Stomach smooth muscle (tissue), 2 donors: ENCODE data around the gene DPF3.

Experiments
- H3K27ac ChIP-seq: one replicate; pipeline ENCODE4 v1.7.0; 2013; ENCODE audit warnings: mild to moderate bottlenecking, low read length, inconsistent platforms
- H3K27me3 ChIP-seq, 2 donors: one replicate each; pipeline ENCODE4 v1.7.0; 2013; ENCODE audit warnings: low read length in 2 of 2; ENCODE audit not compliant: insufficient read depth in 2 of 2, control insufficient read depth in 1 of 2
- H3K36me3 ChIP-seq, 2 donors: one replicate each; pipeline ENCODE4 v1.7.0; 2013; ENCODE audit warnings: low read length in 2 of 2; ENCODE audit not compliant: control insufficient read depth in 2 of 2, insufficient read depth in 2 of 2
- H3K4me1 ChIP-seq: one replicate; pipeline ENCODE4 v1.7.0; 2013; ENCODE audit warnings: low read length; ENCODE audit not compliant: control insufficient read depth, insufficient read depth
- H3K4me3 ChIP-seq, 2 donors: one replicate each; pipeline ENCODE4 v1.7.0; 2013; ENCODE audit warnings: low read length in 2 of 2
- H3K9ac ChIP-seq, 2 donors: one replicate each; pipeline ENCODE4 v1.7.0; 2013; ENCODE audit warnings: low read length in 2 of 2, mild to moderate bottlenecking in 1 of 2
- H3K9me3 ChIP-seq, 2 donors: one replicate each; pipeline ENCODE4 v1.7.0; 2013; ENCODE audit warnings: low read length in 2 of 2; ENCODE audit not compliant: control insufficient read depth in 2 of 2
- donor health status: healthy.
- donor health status: Pancreatic carcinoma.

Gene DPF3

DNA sequence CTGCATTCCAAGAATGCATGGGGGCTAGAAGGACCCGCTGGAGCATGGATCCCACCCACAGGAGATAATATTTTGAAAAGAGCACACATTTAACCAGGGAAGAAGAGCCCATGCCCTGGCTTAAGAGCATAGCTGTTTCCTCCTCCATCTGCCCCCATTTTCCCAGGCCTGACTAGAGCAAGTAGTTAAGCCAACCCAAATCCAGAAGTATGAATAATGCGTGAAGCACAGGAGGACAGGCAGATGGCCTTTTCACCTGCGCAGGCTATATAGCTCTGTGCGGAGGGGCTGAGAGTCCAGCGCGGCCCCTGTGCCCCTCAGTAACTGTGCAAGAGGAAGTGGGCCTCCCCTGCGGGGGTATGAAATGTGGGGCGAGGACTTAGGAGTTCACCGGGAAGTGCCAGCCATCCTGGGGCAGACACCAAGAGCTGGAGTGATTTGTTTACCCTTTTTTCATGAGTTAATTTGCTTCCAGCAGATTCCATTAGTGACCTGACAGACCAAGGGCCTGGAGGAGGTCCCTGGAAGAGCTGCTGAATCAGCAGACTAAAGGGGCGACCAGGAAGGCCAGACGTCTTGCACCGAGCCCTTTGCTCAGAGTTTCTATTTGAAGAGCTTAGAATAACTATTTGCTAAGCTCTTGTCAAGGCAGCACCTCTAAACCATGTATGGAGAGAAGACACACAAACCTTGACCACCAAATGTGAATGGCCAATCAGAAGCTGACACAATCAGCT lies 37.2 kb downstream of the DPF3 start:
- H3K4me3 ChIP-seq = no peak overlapping the region
- no peaks in the 10 kb centered on the region for H3K4me1 ChIP-seq
- no peak overlapping the region for H3K9ac ChIP-seq
- no peak overlapping the region for H3K27ac ChIP-seq
- H3K36me3 ChIP-seq = no peaks in the 10 kb centered on the region
- no peaks in the 10 kb centered on the region for H3K27me3 ChIP-seq
- H3K9me3 ChIP-seq = no peaks in the 10 kb centered on the region

DNA sequence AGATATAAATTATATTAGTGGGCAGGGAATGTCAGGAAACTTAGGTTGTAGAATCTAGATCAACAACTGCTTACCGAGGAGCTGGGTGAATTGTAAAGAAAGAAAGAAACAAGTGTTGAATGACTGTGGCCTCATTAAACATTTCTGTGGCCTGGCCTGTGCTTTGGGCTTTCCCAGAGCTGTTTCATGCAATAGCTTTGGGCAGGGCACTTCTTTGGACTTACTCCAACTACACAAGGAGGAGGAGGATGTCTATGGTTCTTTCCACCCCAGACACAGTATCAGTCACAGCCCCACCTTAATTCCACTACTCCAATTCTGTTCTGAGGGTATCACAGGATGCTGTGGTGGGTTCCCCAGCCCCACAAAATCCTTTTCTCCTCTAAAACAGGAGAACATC lies 38.0 kb downstream of the DPF3 start:
- H3K27ac ChIP-seq = no peak overlapping the region
- no peaks in the 10 kb centered on the region for H3K27me3 ChIP-seq
- no peak overlapping the region for H3K9ac ChIP-seq
- no peak overlapping the region for H3K4me3 ChIP-seq
- H3K4me1 ChIP-seq = no peaks in the 10 kb centered on the region
- no peaks in the 10 kb centered on the region for H3K9me3 ChIP-seq
- no peaks in the 10 kb centered on the region for H3K36me3 ChIP-seq

DNA sequence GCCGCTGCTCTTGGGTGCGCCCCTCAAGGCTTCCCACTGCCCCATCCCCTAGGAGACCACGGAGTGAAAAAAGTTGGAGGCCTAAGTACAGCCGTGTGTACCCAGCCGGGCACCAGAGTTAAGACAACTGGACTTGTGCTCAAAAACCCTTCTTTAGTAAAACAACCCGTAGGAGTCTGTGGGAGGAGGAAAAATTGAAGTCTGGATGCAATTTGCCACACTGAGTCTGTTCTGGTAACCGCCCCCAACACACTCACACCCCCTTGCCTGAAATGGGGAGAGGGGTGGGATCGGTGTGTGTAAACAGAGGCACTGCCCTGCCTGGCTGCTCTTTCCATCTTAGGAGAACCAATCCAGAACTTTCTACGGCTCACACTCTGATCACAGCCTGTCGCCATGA lies 41.7 kb downstream of the DPF3 start:
- Histone ChIP-seq H3K36me3 (no peaks in the 10 kb centered on the region), H3K27me3 (no peaks in the 10 kb centered on the region), H3K9me3 (no peaks in the 10 kb centered on the region), H3K9ac (no peak overlapping the region), H3K27ac (no peak overlapping the region), H3K4me1 (peaks cover 3% of the 10 kb centered on the region), H3K4me3 (no peak overlapping the region)

DNA sequence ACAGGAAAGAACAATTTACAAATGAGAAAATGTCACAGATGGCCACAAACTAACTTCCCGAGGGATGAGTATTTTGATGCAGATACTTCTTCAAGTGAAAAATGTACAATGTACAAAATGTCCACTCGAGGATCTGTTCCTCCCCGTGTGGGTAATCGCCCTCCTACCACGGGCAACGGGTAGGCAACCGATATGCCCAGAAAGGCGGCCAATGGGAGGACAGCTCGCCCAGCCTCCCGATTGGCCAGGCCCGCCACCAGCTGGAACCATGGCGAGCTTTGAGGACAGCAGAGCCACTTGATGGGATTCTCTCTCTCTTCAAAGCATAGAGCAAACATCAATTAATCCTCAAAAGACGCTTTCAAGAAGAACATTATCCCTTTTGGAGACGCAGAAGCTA lies 42.3 kb downstream of the DPF3 start:
- H3K4me3 ChIP-seq = no peak overlapping the region
- H3K4me1 ChIP-seq = peaks cover 3% of the 10 kb centered on the region
- H3K27me3 ChIP-seq = no peaks in the 10 kb centered on the region
- H3K27ac ChIP-seq = no peak overlapping the region
- H3K9me3 ChIP-seq = no peaks in the 10 kb centered on the region
- H3K36me3 ChIP-seq = no peaks in the 10 kb centered on the region
- no peak overlapping the region for H3K9ac ChIP-seq

DNA sequence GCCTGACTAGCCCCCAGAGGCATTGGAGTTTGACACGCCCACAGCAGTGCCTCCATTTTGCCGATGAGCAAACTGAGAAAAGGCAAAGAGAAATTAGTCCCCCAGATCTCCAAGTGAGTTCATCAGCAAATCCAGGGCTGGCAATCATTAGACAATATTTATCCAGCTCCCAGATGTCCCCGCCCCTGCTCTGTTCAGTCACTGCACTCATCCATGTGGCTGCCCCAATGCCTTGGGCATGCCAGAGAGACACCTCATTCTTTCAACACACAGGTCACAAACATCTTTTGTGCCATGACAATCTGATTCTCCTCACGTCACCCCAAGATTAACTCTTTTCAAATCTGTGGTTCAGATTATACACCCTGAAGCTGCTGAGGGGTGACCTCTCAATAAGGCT lies 43.5 kb downstream of the DPF3 start:
- Histone ChIP-seq H3K9ac (no peak overlapping the region), H3K9me3 (no peaks in the 10 kb centered on the region), H3K4me3 (no peak overlapping the region), H3K27ac (no peak overlapping the region), H3K27me3 (no peaks in the 10 kb centered on the region), H3K36me3 (no peaks in the 10 kb centered on the region), H3K4me1 (peaks cover 3% of the 10 kb centered on the region)

DNA sequence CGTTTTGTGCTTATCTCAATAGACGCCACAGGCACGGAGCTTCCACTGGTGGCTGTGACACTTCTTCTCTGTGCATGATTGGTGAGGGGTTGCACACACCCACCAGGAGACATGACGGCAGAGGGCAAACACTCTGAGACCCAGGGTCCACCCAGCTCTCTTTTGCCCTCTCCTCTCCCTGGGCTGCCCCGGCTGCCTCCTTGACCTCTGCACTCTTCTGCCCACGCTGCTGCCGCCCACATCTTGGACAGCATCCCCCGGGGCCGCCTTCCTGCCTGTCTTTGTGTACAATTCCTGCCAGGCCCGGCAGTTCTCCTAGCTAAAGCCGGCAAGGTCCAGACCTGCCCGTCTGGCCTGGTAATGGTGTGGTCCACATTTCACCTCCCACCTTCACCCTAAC lies 44.7 kb downstream of the DPF3 start:
- Histone ChIP-seq H3K9ac (no peak overlapping the region), H3K9me3 (no peaks in the 10 kb centered on the region), H3K27me3 (no peaks in the 10 kb centered on the region), H3K4me3 (no peak overlapping the region), H3K4me1 (peaks cover 3% of the 10 kb centered on the region), H3K27ac (no peak overlapping the region), H3K36me3 (no peaks in the 10 kb centered on the region)

DNA sequence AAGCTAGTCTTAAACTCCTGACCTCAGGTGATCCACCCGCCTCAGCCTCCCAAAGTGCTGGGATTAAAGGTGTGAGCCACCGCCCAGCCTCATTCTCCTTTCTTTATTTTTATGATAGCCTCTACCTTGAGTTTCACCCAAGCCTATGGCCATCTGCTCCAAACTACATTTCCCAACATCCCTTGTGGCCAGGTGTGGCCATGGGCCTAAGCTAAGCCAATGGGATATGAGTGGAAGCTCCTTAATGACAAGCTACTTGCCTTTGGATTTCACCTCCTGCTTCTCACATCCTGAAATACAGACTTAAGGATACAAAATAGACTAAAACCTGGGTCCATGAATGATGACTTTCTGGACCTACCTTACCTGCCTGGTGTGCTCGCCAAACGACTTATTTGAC lies 46.2 kb downstream of the DPF3 start:
- peaks cover 3% of the 10 kb centered on the region for H3K4me1 ChIP-seq
- H3K27me3 ChIP-seq = no peaks in the 10 kb centered on the region
- no peak overlapping the region for H3K9ac ChIP-seq
- H3K9me3 ChIP-seq = no peaks in the 10 kb centered on the region
- no peak overlapping the region for H3K4me3 ChIP-seq
- no peaks in the 10 kb centered on the region for H3K36me3 ChIP-seq
- no peak overlapping the region for H3K27ac ChIP-seq

DNA sequence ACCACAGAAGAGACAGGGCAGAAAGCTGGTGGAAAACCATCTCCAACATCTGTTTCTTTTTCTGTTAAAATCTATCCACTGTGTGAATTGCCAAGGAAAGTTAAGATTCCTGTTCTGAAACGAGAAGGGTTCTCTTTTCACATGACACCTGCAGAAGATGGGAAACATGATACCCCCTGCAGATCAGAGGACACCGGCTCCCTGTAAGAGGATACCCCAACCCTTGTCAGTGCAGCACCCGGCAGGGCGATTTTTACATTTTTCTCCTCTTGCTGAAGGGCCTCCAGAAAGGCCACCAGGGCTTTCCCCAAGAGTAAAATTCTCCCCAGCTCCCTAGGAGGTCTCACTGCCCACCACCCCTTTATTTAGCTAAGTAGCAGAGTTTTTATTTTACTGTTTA lies 48.2 kb downstream of the DPF3 start:
- peaks cover 3% of the 10 kb centered on the region for H3K4me1 ChIP-seq
- no peaks in the 10 kb centered on the region for H3K36me3 ChIP-seq
- H3K9me3 ChIP-seq = no peaks in the 10 kb centered on the region
- no peaks in the 10 kb centered on the region for H3K27me3 ChIP-seq
- no peak overlapping the region for H3K27ac ChIP-seq
- no peak overlapping the region for H3K9ac ChIP-seq
- H3K4me3 ChIP-seq = no peak overlapping the region

DNA sequence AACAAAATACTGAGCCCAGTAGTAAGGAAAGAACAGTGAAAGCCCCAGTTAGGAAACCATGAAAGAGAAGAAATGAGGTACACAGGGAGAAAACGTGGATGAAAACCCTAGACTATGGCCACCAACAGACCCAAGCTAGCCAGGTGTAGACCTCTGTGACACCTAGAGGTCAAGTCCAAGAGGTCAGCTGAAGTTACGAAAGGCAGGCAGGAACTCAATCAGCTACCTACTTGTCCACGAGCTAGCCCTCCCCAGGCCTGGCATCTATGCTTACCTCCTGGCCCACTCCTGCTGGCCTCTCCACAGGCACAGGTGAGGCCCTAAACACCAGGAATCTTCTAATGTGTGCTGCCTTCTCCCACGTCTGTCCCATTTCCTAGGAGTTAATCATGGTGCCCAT lies 48.7 kb downstream of the DPF3 start:
- Histone ChIP-seq H3K4me3 (no peak overlapping the region), H3K36me3 (no peaks in the 10 kb centered on the region), H3K9me3 (no peaks in the 10 kb centered on the region), H3K4me1 (peaks cover 3% of the 10 kb centered on the region), H3K27ac (no peak overlapping the region), H3K27me3 (no peaks in the 10 kb centered on the region), H3K9ac (no peak overlapping the region)

DNA sequence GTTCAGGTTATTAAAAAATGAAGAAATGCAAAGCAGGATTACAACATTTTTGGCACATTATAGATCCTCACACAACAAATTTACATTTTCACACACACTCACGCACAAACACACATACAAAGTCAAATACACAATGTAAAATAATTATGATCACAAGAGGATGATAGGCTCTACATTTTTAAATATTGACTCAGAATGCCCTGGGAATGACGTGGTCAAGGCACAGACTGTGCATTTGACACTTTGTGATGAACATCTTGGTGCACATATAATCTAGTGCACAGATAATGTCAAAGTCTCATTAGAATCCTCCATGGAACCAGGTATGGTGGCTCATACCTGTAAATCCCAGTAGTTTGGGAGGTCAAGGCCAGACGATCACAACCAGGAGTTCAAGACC lies 49.4 kb downstream of the DPF3 start:
- H3K9ac ChIP-seq = no peak overlapping the region
- H3K4me1 ChIP-seq = peaks cover 2% of the 10 kb centered on the region
- H3K4me3 ChIP-seq = no peak overlapping the region
- no peaks in the 10 kb centered on the region for H3K27me3 ChIP-seq
- no peak overlapping the region for H3K27ac ChIP-seq
- no peaks in the 10 kb centered on the region for H3K9me3 ChIP-seq
- no peaks in the 10 kb centered on the region for H3K36me3 ChIP-seq

DNA sequence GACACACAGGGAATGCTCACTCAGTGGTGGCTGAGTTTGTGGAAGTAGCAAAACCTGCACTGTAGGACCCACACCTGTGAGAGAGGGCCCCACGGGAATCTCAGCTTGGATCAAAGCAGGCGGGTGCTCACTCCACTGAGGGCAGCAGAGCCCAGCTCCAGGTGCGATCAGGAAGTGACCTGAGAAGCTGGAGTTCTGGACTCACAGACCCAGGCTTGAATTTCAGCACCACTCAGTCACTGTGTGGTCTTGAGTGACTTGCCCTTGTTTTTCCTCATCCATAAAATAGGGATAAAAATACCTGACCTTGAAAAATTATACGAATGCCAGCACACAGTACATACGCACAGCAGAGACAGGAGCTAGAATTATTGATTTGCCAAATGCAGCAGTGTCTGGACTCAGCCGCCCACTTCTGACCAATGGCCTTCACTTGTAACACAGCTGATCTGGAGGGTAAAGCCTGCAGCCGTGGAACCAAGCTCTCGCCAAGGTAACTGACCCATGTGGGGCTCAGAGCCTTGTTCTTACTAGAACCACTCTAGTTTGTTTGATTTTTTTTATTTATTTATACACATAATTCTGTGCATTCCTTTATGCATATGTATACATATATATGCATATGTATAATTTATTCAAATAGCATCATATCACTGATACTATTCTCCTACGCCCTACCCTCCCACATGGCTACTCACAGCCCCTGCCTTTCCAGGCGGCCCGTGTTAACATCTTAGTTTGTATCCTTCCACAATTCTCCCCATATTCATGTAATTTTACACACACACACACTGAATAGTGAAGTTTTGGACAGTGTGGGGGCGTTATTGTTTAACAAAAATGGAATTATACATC lies 53.9 kb downstream of the DPF3 start:
- H3K4me3 ChIP-seq = no peak overlapping the region
- H3K27me3 ChIP-seq = no peaks in the 10 kb centered on the region
- no peak overlapping the region for H3K9ac ChIP-seq
- H3K36me3 ChIP-seq = no peaks in the 10 kb centered on the region
- H3K27ac ChIP-seq = no peak overlapping the region
- no peaks in the 10 kb centered on the region for H3K4me1 ChIP-seq
- H3K9me3 ChIP-seq = no peaks in the 10 kb centered on the region
